GM18861 (cell line): ENCODE measurements around the gene GNAZ.

Experiments used
- ATAC-seq: cut with Tn5 transposase; IDR thresholded peaks from one replicate; pipeline ENCODE4 v1.9.1; 2021; ENCODE audit not compliant: unreplicated experiment

The GNAZ gene

GRCh38 chr22:23075525-23076216, 5.4 kb downstream of the GNAZ start:
- no peak for ATAC-seq

GRCh38 chr22:23076896-23077572, 6.7 kb downstream of the GNAZ start:
- ATAC-seq, result no peak

- no peak for ATAC-seq
Measured at GRCh38 chr22:23077627-23078461, 7.5 kb downstream of the GNAZ start.

- ATAC-seq, result no peak
Measured at GRCh38 chr22:23078462-23078787, 8.1 kb downstream of the GNAZ start.

GRCh38 chr22:23079240-23079768, 9.0 kb downstream of the GNAZ start:
- no peak for ATAC-seq

- ATAC-seq, result no peak
Measured at GRCh38 chr22:23079814-23080521, 9.6 kb downstream of the GNAZ start.

GRCh38 chr22:23080613-23081290, 10.4 kb downstream of the GNAZ start:
- ATAC-seq, result no peak

- no peak for ATAC-seq
Measured at GRCh38 chr22:23082534-23083314, 12.4 kb downstream of the GNAZ start.

GRCh38 chr22:23083315-23084021, 13.1 kb downstream of the GNAZ start:
- no peak for ATAC-seq

- no peak for ATAC-seq
Measured at GRCh38 chr22:23084453-23085350, 14.4 kb downstream of the GNAZ start.

GRCh38 chr22:23085351-23085671, 15.0 kb downstream of the GNAZ start:
- no peak for ATAC-seq

GRCh38 chr22:23085785-23086184, 15.5 kb downstream of the GNAZ start:
- ATAC-seq, result no peak

GRCh38 chr22:23086263-23086662, 15.9 kb downstream of the GNAZ start:
- ATAC-seq, result no peak

GRCh38 chr22:23086787-23087186, 16.5 kb downstream of the GNAZ start:
- no peak for ATAC-seq

- no peak for ATAC-seq
Measured at GRCh38 chr22:23088199-23088604, 17.9 kb downstream of the GNAZ start.

- no peak for ATAC-seq
Measured at GRCh38 chr22:23089010-23089409, 18.7 kb downstream of the GNAZ start.

- ATAC-seq, result no peak
Measured at GRCh38 chr22:23089633-23090456, 19.5 kb downstream of the GNAZ start.
